Loucy (cell line): ENCODE data around the gene CFAP206.

Source experiments
- H2AFZ ChIP-seq: fragments of 200-600 bp; sonication (generic); 2 replicates; pipeline ENCODE4 v1.6.0; 2016; ENCODE audit warnings: antibody characterized with exemption, mild to moderate bottlenecking, low read length, moderate library complexity
- H3F3A ChIP-seq: fragments of 200-600 bp; 2 replicates; pipeline ENCODE4 v1.6.0; 2016; ENCODE audit warnings: antibody characterized with exemption, low read depth, mild to moderate bottlenecking
- H3K27me3 ChIP-seq: fragments of 200-600 bp; sonication (generic); 2 replicates; pipeline ENCODE4 v1.6.1; 2014; ENCODE audit warnings: low read length, mild to moderate bottlenecking; ENCODE audit not compliant: insufficient read depth, poor library complexity, severe bottlenecking
- H3K36me3 ChIP-seq: fragments of 200-600 bp; sonication (generic); 2 replicates; pipeline ENCODE4 v1.6.1; 2016; ENCODE audit warnings: low read length; ENCODE audit not compliant: insufficient read depth
- H3K4me1 ChIP-seq: fragments of 200-600 bp; sonication (generic); 2 replicates; pipeline ENCODE4 v1.5.1; 2014; ENCODE audit warnings: low read length, mild to moderate bottlenecking; ENCODE audit not compliant: insufficient read depth, poor library complexity, severe bottlenecking
- H3K4me2 ChIP-seq: fragments of 200-600 bp; sonication (generic); 2 replicates; pipeline ENCODE4 v1.6.0; 2014; ENCODE audit warnings: antibody characterized with exemption, low read length, low read depth, mild to moderate bottlenecking; ENCODE audit not compliant: poor library complexity, severe bottlenecking
- H3K4me3 ChIP-seq: fragments of 200-600 bp; sonication (generic); 2 replicates; pipeline ENCODE4 v1.5.1; 2014; ENCODE audit warnings: low read length, mild to moderate bottlenecking, mixed read lengths; ENCODE audit not compliant: poor library complexity, severe bottlenecking
- H3K79me2 ChIP-seq: fragments of 200-600 bp; sonication (generic); 2 replicates; pipeline ENCODE4 v1.6.1; 2014; ENCODE audit warnings: low read length; ENCODE audit not compliant: insufficient read depth
- H3K9ac ChIP-seq: fragments of 200-600 bp; sonication (generic); 2 replicates; pipeline ENCODE4 v1.6.0; 2014; ENCODE audit warnings: mild to moderate bottlenecking, low read depth, low read length, moderate library complexity; ENCODE audit not compliant: poor library complexity, severe bottlenecking
- H3K9me2 ChIP-seq: fragments of 200-600 bp; sonication (generic); replicated peaks from 2 replicates; pipeline ENCODE4 v1.6.1; 2016; ENCODE audit warnings: low read depth, low read length, mixed read lengths
- H3K9me3 ChIP-seq: fragments of 200-600 bp; sonication (generic); 2 replicates; pipeline ENCODE4 v1.6.1; 2014; ENCODE audit warnings: mild to moderate bottlenecking, antibody characterized with exemption, low read length, low read depth; ENCODE audit not compliant: insufficient read depth
- H4K20me1 ChIP-seq: fragments of 200-600 bp; sonication (generic); 2 replicates; pipeline ENCODE4 v1.6.0; 2014; ENCODE audit warnings: antibody characterized with exemption, low read length, mild to moderate bottlenecking; ENCODE audit not compliant: insufficient read depth, poor library complexity, severe bottlenecking
- EZH2phosphoT487 ChIP-seq: fragments of 200-600 bp; IDR thresholded peaks from 2 replicates; pipeline ENCODE4 v1.6.1; 2018; ENCODE audit warnings: antibody characterized with exemption, mild to moderate bottlenecking, moderate library complexity, borderline replicate concordance
- TF ChIP-seq, protein P1 (sequence below): fragments of 200-600 bp; sonication (generic); conservative IDR thresholded peaks from 2 replicates; pipeline ENCODE4 v1.5.1; 2014; ENCODE audit warnings: mild to moderate bottlenecking, antibody characterized with exemption, low read length

Gene CFAP206

DNA sequence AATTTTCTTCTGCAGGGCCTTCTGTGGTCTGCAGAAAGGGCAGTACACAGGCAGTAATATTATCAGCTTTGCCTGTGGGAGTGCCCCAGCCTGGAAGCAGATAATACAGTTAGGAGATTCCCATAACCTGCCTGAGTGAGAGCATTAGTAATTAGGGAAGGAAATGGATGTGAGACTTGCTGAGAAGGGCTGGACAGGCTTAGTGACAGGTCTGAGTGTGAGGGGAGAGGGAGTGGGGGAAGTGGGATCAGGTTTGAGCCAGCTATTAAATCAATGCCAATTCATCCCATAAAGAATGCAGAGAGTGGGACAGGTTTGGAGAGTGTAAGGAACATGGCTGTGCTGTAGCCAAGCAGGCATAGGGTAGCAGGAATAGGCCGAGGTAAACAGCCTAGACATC lies 10.1 kb upstream of the CFAP206 start:
- Histone ChIP-seq H3K4me2 (no peak overlapping the region), H3K79me2 (no peaks in the 10 kb centered on the region), H3K4me1 (no peaks in the 10 kb centered on the region), H3F3A (no peaks in the 10 kb centered on the region), H3K9me2 (no peaks in the 10 kb centered on the region), H3K27me3 (no peaks in the 10 kb centered on the region), H3K9me3 (no peaks in the 10 kb centered on the region), H3K4me3 (no peak overlapping the region), H3K9ac (no peak overlapping the region), H2AFZ (no peak overlapping the region), H3K36me3 (no peaks in the 10 kb centered on the region), H4K20me1 (no peaks in the 10 kb centered on the region)
- no peak for TF ChIP-seq EZH2phosphoT487
- TF ChIP-seq, protein P1, sequence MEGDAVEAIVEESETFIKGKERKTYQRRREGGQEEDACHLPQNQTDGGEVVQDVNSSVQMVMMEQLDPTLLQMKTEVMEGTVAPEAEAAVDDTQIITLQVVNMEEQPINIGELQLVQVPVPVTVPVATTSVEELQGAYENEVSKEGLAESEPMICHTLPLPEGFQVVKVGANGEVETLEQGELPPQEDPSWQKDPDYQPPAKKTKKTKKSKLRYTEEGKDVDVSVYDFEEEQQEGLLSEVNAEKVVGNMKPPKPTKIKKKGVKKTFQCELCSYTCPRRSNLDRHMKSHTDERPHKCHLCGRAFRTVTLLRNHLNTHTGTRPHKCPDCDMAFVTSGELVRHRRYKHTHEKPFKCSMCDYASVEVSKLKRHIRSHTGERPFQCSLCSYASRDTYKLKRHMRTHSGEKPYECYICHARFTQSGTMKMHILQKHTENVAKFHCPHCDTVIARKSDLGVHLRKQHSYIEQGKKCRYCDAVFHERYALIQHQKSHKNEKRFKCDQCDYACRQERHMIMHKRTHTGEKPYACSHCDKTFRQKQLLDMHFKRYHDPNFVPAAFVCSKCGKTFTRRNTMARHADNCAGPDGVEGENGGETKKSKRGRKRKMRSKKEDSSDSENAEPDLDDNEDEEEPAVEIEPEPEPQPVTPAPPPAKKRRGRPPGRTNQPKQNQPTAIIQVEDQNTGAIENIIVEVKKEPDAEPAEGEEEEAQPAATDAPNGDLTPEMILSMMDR = no peak

DNA sequence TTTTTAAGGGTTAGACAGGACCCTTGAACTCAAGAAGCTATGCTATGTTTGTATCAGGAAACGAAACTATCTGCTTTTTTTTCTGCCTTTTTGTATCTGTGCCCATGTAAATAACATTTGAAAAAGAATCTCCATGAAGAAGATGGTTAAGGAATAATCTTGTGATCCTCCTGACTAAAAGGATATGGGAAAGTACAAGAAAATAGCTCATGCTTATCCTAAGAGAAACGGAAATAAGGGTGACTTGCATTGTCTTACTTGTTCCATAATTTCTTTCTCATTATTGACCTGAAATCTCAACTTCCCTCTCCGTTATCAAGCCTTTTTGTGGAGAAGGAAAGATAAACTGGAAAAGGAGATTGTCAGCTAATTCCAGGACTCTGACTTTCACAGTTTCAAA lies 5.9 kb upstream of the CFAP206 start:
- Histone ChIP-seq H3K4me2 (no peak overlapping the region), H4K20me1 (no peaks in the 10 kb centered on the region), H3F3A (no peaks in the 10 kb centered on the region), H3K79me2 (no peaks in the 10 kb centered on the region), H2AFZ (no peak overlapping the region), H3K27me3 (no peaks in the 10 kb centered on the region), H3K9me3 (no peaks in the 10 kb centered on the region), H3K36me3 (no peaks in the 10 kb centered on the region), H3K4me3 (no peak overlapping the region), H3K9ac (no peak overlapping the region), H3K9me2 (no peaks in the 10 kb centered on the region), H3K4me1 (no peaks in the 10 kb centered on the region)
- TF ChIP-seq, protein P1 = no peak
- no peak for TF ChIP-seq EZH2phosphoT487

DNA sequence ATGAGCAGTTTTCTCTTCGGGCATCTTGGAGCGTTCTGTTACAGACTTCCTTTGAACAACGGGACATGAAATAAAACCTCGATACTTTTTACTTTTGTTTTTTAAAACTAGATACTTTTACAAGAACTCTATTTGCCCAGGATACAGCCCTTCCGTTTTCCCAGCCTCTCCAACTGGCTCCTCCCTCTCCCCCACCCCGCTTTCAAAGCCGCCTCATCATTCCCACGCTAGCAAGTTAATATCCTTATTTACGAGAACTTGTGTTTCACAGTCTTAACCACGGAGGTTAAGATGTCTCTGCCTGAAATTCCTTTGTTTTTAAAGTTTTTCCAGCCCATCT lies 241 bp upstream of the CFAP206 start:
- TF ChIP-seq, protein P1 = no peak
- no peak for TF ChIP-seq EZH2phosphoT487
- no peak overlapping the region for H3K9ac ChIP-seq

More for the DNA sequence above, 241 bp upstream of the CFAP206 start:
- Histone ChIP-seq H3F3A (no peaks in the 10 kb centered on the region; the same call in 1 of the 2 replicates), H3K27me3 (no peaks in the 10 kb centered on the region), H3K9me2 (no peaks in the 10 kb centered on the region), H2AFZ (peak overlapping the region; percentile 88), H3K4me3 (peak overlapping the region; percentile 76), H3K4me1 (peaks cover 6% of the 10 kb centered on the region), H3K79me2 (no peaks in the 10 kb centered on the region), H4K20me1 (no peaks in the 10 kb centered on the region), H3K4me2 (peak overlapping the region; percentile 87), H3K9me3 (no peaks in the 10 kb centered on the region), H3K36me3 (no peaks in the 10 kb centered on the region)
